ENCODE data around the gene BRSK1.

The BRSK1 gene

GRCh38 chr19:55254625-55254977 lies 29.2 kb upstream of the BRSK1 start:
- no peak for DNase-seq (ENCODE audit: low read depth)
- no peak overlapping the region for H3K4me3 ChIP-seq (ENCODE audit: low read length)
- TF ChIP-seq, protein P1, sequence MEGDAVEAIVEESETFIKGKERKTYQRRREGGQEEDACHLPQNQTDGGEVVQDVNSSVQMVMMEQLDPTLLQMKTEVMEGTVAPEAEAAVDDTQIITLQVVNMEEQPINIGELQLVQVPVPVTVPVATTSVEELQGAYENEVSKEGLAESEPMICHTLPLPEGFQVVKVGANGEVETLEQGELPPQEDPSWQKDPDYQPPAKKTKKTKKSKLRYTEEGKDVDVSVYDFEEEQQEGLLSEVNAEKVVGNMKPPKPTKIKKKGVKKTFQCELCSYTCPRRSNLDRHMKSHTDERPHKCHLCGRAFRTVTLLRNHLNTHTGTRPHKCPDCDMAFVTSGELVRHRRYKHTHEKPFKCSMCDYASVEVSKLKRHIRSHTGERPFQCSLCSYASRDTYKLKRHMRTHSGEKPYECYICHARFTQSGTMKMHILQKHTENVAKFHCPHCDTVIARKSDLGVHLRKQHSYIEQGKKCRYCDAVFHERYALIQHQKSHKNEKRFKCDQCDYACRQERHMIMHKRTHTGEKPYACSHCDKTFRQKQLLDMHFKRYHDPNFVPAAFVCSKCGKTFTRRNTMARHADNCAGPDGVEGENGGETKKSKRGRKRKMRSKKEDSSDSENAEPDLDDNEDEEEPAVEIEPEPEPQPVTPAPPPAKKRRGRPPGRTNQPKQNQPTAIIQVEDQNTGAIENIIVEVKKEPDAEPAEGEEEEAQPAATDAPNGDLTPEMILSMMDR (conservative IDR thresholded peaks at IDR 0.05; ENCODE audit: low read depth, low read length) = no peak

- DNase-seq (ENCODE audit: low read depth) = no peak
- TF ChIP-seq, protein P1 (conservative IDR thresholded peaks at IDR 0.05; ENCODE audit: low read depth, low read length) = no peak
- H3K4me3 ChIP-seq (ENCODE audit: low read length) = no peak overlapping the region
Measured at GRCh38 chr19:55255618-55256423, 28.0 kb upstream of the BRSK1 start.

DNA sequence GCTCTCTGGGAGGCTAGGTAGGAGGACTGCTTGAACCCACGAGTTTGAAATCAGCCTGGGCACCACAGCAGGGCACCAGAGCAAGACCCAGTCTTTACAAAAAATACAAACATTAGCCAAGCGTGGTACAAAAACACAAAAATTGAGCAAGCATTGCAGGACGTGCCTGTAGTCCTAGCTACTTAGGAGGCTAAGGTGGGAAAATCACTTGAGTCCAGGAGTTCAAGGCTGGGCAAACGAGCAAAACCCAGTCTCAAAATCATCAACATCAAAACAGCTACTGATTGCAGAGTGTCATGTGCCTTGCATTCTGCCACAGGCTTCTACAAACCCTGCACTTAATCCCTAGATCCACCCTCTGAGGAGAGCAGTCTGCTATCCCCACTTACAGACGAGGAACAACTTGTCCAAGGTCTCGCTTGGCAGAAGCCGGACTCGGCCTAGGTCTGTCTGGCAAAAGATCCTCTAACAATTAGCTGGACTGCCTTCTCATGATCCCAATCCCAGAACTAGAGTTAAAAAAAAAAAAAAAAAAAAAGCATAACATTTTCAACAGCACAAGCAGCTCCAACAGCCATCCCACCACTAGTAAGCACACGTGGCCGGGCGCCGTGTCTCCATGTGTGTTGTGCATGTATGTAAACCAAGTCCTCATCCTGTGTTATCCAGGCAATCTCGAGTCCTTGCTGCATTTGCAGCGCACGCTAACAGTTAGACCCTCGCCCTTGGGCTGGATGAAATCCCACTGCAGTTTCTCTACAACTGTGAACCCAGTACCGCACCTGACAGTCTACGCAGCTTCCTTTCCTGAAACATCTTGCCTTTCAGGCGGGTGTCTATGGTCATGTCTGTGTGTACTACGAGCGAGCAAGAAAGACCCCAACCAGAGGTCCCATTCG lies 27.0 kb upstream of the BRSK1 start:
- TF ChIP-seq, protein P1 (conservative IDR thresholded peaks at IDR 0.05; ENCODE audit: low read depth, low read length) = no peak
- peak overlapping the region; percentile 85 for H3K4me3 ChIP-seq (ENCODE audit: low read length)
- no peak for DNase-seq (ENCODE audit: low read depth)

- TF ChIP-seq, protein P1 (conservative IDR thresholded peaks at IDR 0.05; ENCODE audit: low read depth, low read length) = no peak
- DNase-seq (ENCODE audit: low read depth) = no peak
Measured at GRCh38 chr19:55257461-55258420, 26.1 kb upstream of the BRSK1 start.

DNA sequence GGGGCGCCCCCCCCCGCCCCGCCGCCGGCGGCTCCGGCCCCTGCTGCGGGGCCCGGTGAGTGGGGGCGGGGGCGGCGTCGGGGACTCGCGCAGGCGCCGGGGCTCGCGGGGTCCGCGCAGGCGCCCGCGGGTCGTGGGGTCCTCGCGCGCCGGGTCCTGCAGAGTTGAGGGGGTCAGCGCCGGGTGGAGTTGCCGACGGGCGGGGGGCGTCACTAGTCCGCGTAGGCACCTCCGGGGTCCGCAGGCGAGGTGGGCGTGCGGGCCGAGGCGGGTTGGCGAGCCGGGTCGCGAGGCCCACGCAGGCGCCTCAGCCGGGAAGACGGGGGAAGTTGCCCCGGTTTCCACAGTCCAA lies 25.3 kb upstream of the BRSK1 start:
- no peak for DNase-seq (ENCODE audit: low read depth)
- peak overlapping the region; percentile 85 for H3K4me3 ChIP-seq (ENCODE audit: low read length)
- TF ChIP-seq, protein P1 (conservative IDR thresholded peaks at IDR 0.05; ENCODE audit: low read depth, low read length) = no peak

More at GRCh38 chr19:55257461-55258420, 26.1 kb upstream of the BRSK1 start:
- H3K4me3 ChIP-seq (ENCODE audit: low read length) = peak overlapping the region; percentile 85

GRCh38 chr19:55258828-55259539 lies 24.8 kb upstream of the BRSK1 start, which contains the start of gene PPP6R1:
Gene PPP6R1, minus strand, starts transcription at chr19:55259017. Its CDS starts 11,914 bp downstream, at chr19:55247103.
- DNase-seq (ENCODE audit: low read depth) = peak; percentile 99
- H3K4me3 ChIP-seq (ENCODE audit: low read length) = peak within 1 kb of the TSS; percentile 85
- TF ChIP-seq, protein P1 (conservative IDR thresholded peaks at IDR 0.05; ENCODE audit: low read depth, low read length) = no peak
